AG08395 (cell line): ENCODE data around the gene SERGEF.

Source experiments
- DNase-seq: peaks from one replicate; pipeline ENCODE4 v3.0.0; 2012; ENCODE audit warnings: mixed read lengths, low spot score

Gene SERGEF

DNA sequence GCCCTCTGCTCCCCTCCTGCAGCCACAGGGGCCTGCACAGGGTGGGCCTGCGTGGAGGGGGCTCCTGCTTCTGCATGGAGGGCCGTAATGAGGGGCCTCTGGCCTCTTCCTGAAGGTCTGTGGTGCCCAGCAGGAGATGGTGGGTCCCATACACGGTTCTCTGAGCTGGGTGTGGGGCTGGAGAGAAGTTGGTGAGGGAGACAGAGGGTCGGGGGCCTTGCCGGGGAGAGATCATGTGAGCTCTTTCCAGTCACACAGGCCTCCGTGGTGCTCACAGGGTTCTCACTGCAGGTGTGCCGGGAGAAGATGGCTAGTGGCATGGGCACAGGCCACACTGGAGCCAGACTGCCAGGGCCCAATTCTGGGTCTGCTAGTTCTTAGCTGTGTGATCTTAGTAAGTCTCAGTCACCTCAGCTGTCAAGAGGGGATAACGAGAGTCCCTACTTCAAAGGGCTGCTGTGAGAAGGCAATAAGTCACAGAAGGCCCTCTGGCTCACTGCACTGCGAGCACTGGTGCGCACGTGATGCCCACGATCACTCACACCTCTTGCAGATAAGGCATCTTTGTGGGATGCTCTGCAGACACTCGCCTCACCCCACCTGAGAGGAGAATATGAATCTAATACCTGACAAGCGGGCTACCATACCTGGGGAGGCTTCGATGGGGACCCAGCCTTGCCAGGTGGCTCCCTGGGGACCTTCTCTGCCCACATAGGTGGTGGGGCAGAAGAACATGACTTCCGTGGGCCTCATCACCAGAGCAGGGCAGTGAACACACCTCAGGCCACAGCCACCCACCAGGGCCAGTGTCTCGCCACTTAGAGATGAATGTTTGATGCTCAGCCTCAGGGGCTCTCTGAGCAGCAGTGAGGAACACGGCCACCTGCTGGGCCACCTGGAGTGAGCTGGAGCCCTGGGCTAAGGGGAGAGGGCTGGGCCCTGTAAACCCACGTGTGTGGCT is 263.8 kb downstream of the SERGEF start:
- no peak for DNase-seq

DNA sequence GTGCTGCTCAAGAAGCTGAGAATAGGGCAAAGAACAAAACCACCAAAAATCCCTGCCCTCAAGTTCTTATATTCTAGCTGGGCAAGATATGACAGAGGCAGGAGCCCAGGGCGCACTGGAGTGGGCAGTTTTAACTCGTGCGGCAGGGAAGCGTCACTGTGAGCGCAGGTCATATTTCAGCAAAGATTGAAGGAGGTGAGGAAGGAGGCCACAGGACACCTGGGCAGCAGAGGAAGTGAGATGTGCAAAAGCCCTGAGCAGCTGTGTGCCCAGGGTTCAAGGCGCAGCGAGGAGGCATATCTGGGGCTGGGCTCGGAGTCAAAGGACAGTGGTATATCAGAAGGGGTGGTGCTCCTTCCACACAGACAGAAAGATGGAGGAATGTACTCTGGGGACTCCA is 264.8 kb downstream of the SERGEF start:
- DNase-seq = no peak

DNA sequence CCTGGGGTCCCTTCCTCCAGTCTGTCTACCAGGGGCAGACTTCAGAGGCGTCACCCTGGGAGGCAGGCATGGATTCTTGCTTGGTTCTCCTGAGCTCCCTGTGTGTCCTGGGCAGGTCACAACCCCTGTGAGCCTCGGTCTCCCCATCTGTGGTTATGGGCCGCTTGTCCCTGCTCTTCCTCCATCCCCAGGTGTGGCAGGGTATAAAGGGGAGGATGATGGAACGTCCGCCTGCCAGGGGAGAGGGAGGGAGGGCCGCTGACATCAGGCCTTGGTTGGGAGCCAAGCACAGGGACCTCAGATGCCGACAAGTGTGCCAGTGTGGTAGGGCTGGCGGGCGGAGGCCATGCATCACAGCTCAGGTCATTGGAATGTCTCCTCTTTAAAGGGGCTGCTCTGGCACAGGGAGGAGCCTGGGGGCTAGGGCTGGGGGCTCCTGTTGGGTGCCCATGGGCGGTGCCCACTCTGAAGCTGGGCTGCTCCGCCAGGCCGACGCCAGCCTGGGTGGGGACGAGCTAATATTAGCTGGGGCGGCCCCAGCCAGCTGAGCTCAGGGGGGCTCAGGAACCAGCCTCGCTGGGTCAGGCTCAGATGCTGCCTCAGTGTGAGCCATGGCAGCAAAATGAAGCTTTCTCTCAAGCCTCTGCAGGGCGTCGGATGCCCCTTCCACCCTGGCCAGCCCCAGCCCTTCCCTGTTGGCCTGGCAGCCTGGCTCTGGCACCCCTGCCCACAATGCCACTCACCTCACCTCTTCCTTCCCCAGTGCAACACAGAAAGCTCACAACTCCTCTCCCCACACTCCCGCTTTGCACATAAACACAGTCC is 265.5 kb downstream of the SERGEF start:
- no peak for DNase-seq

DNA sequence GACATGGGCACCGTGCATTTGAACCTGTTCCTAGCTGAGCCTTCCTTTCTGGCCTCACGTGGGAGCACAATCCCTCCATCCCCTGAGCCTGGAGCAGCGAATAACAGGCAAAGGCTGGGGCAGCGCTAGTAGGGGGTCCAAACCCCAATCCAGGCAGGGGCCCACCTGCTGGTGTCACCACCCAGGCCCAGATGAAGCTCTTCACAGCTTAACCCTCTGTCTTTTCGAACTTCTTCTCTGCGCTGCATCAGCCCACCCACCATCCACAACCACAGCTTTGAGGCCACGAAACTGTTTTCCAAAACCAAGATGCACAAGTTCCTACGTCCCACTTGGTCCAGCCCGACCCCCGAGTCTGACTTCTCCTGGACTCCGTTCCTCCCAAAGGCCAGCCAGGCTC is 266.8 kb downstream of the SERGEF start:
- no peak for DNase-seq

DNA sequence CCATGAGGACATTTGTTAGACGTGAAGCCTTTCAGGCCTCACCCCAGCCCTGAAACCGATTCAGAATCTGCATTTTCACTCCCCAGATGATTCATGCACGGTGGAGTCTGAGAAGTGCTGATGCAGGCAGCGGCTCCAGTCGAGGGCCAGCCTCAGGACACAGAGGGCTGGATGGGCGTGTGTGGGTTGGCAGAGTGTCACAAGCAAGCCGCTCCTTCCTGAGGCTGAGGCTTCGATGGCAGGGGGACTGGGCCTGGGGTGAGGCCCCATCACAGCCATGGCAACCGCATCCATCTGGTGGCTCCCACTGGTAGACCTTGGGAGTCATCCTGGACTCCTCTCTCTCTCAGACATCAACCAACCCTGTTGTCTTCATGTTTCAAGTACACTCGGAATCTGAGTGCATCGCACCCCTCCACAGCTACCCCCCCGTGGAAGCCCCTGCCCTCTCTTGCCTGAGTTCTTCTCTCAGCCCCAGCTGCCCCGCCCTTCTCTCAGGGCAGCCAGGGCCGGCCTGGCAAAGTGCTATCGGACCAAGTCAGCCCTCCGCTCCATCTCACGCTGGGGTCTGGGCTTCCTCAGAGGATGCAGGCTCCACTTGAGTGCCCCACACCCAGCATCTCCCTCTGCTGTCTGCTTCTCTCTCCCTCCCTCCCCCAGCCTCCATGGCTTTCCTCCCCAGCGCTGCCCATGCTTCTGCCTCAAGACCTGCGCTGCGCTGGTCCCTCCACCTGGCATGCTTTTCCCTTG is 267.6 kb downstream of the SERGEF start:
- DNase-seq = no peak

DNA sequence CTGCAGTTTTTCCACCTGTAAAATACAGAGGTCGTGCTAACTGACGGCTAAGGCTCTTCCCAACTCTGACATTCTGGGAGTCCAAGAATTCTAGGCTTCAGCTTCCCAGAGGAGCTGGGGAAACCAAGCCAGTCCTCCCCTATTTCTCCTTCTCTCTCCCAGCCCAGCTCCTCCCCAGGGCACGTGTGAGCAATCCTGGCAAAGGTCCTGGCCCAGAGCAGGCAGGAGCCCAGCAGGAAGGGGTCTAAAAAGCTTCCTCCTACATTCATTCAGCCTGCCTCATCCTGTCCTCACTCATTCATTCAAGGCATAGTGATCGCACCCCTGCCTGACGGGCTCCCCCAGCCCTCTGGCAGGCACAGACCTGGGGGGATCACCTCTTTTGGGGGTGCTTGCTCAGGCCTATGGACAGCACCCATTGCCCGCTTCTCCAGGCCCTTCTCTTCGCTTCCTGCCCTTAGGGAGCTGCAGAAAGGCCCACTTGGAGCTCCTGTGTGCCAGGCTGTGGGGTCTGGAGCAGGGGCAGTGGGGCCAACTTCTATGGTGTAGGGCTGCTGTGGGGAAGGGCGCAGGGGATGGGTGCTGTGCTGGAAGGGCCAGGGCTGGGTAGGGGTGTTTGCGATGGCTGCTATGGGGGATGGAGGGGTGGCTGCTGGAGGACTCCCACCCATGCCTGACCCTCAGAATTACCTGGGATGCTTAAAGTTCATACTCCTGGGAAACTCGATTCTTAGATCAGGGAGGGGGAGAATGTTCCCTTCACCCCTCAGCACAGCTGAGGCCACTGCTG is 268.5 kb downstream of the SERGEF start:
- peak; percentile 27 for DNase-seq

DNA sequence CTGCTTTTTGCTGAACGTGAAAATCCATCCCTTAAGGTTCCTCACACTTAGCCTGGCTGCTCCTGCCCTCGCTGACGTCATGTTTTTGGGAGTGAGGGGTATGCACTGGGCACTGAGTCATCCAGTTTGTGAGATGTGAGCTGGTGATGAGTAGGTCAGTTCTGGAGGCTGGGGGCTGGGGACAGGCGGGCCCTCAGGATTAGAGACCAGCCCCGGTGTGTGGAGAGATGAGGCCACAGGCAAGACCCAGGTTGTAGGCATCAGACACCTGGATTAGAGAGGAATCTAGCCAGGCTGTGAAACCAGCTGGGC is 269.1 kb downstream of the SERGEF start:
- DNase-seq = no peak

DNA sequence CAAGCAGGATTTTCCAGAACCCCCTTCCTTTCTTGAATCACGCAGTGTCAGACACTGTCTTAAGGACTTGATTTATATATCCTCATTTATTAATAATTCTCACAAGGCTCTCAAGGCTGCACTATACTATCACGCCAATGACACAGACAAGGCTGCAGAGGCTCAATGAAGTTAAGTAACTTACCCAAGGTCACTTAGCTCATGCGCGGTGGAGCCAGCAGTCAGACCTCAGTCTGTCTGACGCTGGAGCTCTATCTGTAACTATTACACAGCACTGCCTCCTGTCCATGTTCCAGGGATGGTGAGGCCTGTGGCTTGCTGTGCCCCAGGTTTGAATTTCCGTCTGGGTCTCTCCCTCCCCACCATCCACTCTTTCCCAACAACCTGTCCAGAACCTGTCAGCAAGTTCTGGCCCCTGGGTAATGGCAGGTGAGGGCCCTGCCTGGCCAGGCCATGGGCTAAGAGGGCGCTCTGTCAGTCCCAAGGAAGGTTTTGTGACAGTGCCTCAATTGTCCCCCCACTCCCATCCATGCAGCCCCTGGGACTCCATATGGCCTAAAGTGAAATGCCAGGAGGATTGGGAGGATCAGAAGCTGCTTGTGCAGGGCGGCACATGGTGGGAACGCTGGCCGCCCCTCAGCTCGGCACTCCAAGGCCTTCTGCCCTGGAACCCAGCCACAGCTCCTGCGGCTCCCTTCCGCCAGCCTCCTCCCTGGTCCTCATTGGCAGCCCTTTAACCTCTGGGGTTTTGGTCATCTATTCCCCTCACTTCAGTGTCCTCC is 269.6 kb downstream of the SERGEF start:
- no peak for DNase-seq

DNA sequence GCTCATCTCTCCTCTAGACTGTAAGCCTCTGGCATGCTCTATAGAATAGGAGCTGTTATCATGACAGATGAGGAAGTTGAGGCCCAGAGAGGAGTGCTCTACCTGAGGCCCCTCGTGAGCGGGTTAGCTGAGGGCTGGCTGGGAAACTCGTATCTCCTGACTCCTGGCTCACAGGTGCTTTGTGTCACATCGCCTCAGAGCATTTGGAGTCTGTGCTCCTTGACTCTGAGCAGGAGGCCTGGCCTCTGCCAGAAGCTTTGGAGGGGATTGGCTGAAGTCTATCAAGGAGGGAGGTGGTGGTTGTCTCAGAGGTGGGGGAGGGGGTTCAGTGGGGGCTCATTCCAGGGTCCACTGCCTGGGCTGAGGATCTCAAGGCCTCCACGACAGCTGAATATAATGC is 270.8 kb downstream of the SERGEF start:
- no peak for DNase-seq

DNA sequence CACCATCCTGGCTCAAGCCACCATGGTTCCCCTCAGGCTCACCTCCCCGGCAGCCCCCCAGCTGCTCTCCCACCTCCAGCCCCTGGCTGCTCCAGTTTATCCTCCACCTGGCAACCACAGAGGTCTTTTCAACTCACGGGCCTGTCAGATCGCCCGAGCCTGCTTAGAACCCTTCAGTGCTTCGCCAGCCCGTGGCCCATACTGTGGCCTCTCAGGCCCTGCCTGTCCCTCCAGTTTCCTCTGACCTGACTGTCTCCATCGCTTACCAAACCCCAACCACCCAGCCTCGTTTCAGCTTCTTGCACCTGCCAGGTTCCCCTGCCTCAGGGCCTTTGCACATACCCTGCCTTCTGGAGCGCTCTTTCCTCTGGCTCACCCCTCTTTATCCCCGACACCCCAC is 271.4 kb downstream of the SERGEF start:
- no peak for DNase-seq

DNA sequence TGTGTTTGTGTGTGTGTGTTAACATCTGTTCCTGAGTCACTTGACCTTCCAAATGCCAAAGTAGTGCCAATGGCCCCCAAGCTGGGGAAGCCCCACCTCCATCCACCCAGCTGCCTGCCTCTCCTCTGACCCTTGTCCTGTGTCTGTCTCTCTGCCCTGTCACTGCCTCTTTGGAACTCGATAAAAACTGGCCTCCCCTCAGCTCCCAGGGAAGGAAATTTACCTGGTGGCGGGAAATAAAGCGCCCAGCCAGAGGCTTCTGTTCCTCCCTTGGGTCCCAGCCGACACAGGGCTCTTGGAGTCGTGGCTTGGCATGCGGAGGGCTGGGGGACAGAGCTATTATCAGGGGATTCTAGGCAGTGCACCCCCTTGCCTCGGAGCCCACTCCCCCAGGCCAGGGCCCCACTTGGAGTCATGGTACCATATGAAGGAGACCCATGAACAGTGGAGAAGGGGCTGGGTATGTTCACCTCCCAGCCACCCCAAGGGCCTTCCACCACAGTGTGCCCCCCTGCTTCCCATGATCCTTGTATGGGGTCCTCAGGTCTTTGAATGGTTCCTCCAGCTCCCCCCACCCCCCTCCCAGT is 272.1 kb downstream of the SERGEF start:
- no peak for DNase-seq

DNA sequence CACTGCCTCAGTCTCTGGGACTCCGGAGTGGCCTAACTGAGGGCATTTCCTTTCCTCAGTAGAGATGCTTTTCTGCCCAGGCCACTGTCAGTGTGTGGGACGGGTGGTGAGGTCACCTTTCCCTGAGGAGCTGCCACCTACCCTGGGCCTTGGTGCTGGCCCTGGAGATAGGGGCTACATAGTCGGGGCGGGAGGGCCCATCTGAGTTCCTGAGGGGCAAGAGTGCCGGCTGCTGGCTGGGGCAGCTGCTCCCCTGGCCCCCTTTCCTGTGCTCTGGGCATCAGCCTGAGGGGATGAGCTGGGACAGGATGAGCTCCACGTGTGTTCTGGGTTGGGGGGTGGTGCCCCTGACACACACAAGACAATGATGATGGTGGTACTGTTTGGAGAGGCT is 272.9 kb downstream of the SERGEF start:
- no peak for DNase-seq

DNA sequence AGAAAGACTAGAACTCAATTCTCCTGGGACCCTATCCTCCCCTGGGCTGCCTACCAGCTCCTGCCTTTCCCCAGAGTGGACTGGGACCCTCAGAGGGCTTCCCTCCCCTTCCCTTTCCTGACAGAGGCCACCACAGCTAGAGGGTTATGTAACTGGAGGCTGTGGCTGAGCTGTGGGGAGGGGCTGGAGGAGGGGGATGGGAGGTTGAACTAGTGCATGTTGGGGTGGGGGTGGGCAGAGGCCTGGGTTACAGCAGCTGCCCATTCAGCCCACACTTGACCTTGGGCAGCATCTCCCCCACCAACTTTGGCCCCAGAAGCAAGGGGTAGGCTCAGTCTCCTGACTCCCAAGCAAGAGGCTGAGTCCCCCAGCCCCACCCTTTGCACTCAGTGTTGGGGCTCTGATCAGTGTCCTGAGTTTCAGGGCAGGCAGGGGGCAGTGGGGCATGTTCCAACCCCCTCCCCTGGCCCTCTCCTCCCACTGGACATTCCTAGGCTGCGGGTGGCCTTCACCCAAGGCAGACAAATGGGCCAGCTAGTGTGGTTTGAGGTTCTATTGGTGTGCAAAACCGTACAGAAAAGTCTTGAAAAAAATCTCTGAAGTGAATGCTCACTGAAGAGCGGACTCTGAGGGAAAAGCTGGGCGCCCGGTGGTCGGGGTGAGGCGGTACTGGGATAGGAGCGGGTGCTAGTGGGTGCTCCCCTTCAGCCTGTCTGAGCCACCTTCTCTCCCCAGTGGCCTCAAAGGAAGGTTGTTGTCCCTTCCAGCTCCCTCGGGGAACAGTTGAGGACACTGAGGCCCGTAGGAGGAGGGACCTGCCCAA is 274.5 kb downstream of the SERGEF start:
- DNase-seq = no peak
